Keratinocyte (primary cell): ENCODE measurements around the gene GRIA3.

Source experiments
- CTCF ChIP-seq, 3 experiments: IDR thresholded peaks in 1 of 3; conservative IDR thresholded peaks in 1 of 3; optimal IDR thresholded peaks in 1 of 3; 2 replicates in 2 of 3; 3 replicates in 1 of 3; pipeline versions ENCODE3 to v1.5.1; 2011; ENCODE audit warnings: low read length in 3 of 3, mild to moderate bottlenecking in 3 of 3, moderate library complexity in 2 of 3, control low read depth in 1 of 3, inconsistent platforms in 1 of 3; ENCODE audit not compliant: insufficient read depth in 2 of 3; ENCODE audit errors: extremely low read depth in 1 of 3
- EZH2 ChIP-seq: IDR thresholded peaks from one replicate; pipeline ENCODE4 v1.6.1; 2012; ENCODE audit warnings: inconsistent platforms, mild to moderate bottlenecking, low read length, moderate library complexity

GRCh38 chrX:123436512-123437136, 252.5 kb downstream of the GRIA3 start:
- TF ChIP-seq EZH2 (no peak), CTCF (optimal IDR thresholded peaks at IDR 0.05 in 1 of 3, IDR thresholded peaks at IDR 0.05 in 1 of 3, conservative IDR thresholded peaks at IDR 0.05 in 1 of 3; ENCODE audit: extremely low read depth in 1 of 3, insufficient read depth in 2 of 3, low read length in 3 of 3) (no peak)
